Forelimb muscle (tissue), 1 donor: ENCODE results near the gene XRCC3. TPM values are rescaled to one million over a fixed set of nuclear protein-coding genes. Genes with fewer than 3 reads are reported as not detected.

Experiments
- DNase-seq: peaks from one replicate; pipeline ENCODE4 v3.0.0-alpha.2; 2013; ENCODE audit warnings: low read depth
- polyA plus RNA-seq: library from polyadenylated mRNA; unstranded; fragments of 120-200 nt; gene quantifications from one replicate; pipeline ENCODE4 v1.2.1, GENCODE V29; 2013; ENCODE audit not compliant: insufficient read length

Gene XRCC3
- polyA plus RNA-seq, 1 donor, result 10.2 TPM

DNA sequence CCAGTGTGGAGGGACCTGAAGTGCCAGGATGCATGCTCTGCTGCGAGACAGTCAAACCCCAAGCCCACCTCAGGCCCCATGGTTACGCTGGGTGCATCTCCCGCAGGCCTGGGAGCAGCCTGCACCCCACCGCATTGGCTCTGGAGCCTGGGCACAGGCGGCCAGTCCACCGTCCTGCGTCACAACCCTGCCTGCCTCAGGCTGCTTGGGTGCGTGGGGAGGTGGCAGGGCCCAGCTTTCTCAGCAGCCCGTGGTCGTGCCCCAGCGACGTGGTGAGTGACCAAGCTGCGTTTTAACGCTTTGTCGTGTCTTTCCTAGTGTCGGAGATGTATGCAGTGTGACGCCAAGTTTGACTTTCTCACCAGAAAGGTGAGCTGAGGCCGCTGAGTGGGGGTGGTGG lies 11.2 kb upstream of the XRCC3 start:
- no peak for DNase-seq

DNA sequence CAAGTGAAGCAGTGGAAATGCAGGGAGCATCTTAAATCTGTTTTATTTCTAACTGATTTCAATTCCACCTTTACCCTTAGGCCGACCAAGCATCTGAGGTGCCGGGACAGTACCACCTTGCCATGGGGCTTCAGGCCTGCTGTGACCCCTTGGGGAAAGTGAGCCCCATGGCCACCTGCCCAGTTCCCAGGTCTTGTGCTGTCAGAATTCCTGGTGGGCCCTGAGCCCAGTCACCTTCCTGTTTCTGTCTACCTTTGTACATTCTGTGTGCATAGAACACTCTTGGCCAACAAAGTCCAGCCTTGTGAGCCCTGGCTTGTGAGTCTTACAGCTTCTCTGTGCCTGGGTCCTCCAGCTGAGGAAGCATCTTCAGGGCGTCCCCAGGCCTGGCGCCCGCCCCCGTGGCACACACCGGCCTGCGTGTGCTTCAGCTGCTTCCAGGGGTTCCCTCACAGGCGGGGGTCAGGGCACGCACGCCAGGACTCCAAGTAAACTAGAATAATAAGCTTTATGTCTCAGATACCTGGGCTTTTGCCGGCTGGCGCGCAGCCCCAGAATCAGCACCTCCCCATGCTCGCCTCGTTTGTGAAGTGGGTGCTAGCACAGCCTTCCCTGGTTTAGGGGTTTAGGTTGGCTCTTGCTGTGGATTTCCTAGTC lies 10.6 kb upstream of the XRCC3 start:
- no peak for DNase-seq

DNA sequence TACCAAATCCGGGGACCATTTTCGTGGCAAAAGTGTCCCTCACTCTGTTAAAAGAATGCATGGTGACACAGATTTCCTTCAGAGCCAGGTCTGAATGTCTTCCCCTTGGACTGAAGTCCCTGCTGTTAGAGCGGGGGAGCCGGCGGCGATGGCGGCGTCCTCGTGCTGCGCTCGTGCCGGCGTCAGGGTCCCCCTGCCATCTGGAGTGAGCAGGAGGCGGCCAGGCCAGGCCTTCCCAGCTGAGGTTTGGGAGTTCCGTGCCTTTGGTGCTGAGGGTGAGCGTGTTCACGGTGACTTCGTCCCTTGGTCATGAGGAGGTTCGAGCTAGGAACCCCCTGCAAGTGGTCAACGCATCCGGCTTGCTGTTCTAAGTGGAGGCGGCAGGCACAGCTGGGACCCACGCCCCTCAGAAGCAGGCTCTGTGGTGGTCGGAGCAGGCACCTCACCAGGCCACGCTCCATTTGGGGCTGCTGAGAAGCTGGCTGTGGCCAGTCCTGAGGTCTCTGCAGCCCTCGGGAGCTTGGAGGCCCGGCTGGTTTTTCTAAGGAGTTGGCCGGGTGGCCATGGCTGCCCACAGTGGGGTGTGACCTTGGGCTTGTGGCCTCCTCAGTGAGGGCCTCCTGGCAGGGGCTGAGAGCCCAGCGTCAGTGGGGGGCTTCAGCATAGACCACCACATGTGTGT lies 9.9 kb upstream of the XRCC3 start:
- DNase-seq, result no peak

DNA sequence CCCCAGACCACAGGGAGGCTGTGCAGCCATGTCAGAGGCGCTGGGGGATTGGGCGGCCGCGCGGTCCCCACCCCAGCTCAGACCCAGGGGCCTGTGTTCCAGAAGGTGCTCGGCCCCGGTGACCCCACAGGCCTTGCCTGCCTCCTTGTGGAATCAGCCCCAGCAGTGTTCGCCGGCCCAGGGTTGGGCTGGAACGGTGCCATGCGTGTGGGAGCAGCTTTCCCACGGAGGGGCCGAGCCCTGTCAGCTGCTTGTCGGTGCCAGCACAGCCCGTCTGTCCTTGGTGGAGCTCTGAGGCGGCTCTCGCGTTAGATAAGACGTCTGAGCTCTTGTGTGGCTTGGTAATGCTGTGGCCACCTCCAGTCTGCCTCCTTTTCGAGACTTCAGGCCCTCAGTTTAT lies 8.9 kb upstream of the XRCC3 start:
- DNase-seq, result no peak

DNA sequence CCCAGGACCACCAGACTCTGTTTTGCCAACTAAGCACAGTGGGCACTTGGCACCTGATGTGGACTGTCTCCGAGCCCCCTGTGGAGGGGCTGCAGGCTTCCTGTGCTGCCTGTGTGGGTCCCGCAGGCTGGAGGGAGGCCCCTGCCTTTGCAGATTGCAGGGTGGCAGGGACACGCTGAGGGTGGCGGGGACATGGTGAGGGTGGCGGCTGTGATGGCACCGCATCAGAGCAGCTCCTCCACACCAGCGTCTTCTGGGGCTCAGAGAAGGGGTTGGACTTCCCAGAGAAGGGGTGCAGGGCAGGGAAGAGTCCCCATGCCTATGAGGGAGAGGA lies 8.5 kb upstream of the XRCC3 start:
- DNase-seq, result no peak

DNA sequence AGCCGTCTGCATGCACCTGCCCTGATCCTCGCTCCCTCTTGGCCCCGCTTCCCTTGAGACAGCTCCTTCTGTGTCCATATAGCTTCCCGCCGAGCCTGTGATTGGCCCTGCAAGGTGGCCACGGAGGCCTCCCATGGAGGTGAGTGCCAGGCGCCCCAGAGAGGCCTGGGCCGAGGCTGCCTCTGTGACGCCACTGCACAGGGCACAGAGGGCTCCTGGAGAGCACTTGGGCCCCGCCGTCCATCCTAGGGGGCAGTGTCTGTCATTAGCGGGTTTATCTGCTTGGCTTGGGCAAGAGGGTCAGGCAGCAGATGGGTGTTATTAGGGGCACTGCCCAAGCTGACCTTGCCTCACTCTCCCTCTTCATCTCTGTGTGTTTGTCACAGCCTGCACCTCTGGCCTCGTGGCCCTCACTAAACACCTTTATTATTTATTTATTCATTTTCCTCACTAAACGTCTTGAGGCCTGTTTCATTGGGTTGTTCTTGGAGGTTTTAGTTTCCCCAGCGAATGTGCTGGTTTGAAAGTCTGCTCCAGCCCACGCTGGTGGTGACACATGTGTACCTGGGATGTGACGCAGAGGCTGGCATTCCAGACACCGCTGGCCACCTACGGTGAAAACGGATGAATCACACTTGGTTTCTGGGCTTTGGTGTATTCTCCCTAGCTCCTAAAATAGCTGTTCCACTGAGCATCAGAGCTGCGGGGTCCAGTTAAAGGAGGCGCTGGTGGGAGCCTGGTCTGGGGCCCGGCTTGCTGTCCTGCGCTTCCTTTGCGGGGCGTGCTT lies 6.3 kb upstream of the XRCC3 start:
- DNase-seq, result no peak

DNA sequence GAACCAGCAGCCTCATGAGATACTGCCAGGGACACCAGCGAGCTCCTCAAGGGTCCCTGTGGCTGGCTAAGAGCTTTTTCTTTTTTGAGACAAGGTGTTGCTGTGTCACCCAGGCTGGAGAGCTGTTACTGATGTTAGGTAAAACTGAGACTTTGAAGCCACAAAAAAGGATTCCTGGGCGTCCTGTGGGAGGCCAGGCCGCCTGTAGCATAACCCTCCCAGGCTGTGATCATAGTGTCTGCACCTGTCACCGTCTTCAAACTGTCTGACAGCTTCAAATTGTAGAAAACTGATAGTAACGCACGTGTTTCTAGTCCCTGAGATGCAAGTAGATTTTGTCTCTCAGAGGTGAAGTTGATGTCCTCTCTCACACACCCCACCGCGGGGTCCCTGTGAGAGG lies 4.5 kb upstream of the XRCC3 start:
- DNase-seq, result no peak

DNA sequence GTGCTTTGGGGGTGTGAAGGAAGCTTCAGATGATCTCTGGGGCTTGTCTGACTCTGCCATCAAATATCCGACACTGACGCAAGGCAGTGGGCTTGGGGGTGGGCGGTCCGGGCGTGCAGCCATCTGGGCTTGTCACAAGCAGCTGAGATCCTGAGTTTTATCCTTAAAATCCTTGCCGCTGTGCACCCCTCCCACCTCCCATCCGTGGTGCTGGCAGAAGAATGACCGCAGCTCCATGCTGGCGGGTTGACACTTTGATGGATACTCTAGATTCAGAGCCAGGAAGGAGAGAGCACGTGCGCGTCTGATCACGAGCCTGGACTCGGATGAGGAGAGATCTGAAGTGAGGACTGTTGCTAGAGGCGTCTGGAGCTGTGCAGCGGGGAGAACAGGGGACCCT lies 3.3 kb upstream of the XRCC3 start:
- no peak for DNase-seq

DNA sequence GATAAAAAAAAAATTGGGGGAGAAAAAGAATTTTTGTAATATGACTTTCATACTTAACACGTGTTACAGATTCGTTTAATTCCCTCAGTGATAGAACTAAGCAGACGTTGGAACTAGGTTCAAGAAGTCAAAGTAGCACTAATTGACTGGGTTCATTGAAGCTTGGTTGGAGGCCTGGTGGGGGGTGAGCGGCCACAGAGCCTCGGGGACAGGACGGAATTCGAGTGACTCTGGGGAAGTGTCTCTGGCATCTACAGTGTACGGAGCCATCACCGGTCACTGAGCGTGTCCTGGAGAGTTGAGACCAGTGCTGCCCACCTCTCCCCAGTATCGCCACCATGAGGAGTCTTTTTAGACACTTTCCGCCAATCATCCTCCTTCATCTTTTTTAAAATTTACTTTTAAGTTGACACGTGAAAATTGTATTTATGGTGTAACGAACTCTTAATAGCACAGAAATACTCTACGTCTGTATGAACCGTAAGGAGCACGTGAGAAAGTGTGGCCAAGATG lies 1.7 kb upstream of the XRCC3 start:
- DNase-seq, result no peak

DNA sequence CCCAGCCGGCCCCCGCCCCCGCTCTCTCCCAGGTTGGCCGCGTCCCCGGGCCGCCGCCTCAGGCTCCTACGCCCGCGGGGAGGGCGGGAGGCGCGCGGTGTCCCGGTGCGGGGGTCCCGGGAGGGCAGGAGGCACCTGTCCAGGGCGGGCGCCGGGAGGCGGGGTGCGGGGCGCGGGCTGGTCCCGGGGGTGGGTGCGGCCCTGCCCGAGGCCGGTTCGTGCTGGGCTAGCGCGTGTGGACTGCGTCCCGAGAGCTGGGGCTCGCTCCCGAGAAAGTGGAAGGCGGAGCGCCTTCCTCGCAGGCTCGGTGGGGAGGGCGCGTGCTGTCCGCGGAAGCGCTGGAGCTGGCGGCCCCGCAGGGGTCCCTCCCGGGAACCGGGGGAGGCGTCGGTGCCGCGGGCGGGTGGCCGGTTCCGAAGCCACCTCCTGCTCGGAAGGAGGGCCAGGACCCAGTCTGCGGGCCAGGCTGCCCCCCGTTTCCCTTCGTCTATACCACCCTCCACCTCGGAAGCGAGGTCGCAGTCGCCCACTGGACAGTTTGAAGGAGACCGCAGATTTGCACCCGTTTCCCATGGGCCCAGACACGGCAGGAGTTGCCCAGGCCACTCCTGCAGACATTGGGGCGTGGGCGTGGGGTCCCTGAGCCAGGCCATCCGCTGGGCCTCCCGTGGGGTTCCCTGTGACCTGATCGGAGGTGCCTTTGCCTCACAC lies 995 bp upstream of the XRCC3 start:
- no peak for DNase-seq

DNA sequence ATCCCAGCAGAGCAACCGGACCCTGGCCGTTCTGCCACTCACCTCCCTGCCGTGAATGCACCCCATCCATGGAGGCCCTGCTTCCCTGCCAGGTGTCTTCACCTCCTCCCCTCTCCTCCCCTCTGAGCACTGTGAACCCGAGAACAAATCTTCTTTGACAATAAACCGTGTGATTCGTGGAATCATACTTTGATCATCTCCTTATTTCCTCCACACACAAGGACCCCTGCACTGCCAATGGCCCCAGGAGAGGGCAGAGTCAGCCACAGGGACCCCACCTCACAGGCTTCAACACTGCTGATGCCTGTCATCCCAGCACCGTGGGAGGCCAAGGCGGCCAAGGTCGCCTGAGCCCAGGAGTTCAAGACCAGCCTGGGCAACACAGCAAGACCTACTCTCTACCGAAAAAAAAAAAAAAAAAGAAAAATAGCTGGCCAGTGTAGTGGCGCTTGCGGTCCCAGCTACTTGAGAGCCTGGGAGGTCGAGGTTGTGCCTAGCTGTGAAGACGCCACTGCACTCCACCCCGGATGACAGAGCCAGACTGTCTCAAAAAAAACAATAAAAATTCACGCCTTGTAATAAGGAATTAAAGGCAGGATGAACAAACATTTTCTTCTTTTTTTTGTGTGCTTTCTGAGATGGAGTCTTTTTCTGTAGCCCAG lies 1.1 kb downstream of the XRCC3 start:
- no peak for DNase-seq

DNA sequence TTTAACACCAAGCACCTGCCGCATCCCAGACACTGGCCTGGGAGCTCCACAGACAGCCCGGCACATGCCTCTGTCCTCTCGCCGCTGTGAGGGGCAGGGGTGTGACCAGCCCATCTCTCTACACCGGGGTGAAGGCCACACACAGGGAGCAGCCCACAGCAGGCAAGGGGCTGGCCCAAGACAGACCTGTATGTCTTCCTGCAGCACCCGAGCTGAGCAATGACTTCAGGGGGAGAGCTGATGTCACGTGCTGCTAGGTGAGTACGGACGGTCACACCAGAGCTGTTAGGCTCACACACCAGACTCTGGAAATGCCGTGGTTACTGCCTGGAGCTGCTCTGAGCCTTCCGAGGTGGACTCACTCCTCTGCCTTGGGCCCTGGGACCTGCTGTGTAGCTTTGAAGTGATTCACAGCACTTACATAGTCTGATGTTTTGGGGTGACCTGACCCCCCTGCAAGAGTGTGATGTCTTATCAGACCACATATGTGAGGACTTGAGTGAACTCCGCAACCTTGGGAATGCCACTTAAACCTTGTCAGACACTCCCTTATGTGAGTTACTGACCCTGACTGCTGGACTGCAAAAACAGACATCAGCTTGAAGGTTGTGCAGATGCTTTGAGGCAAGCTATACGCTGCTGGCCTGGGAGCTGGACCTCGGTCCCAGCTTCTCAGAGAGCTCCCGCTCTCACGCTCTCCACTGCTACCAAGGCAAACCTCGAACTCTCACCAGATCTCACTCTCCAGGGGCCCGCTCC lies 1.8 kb downstream of the XRCC3 start:
- DNase-seq, result no peak

DNA sequence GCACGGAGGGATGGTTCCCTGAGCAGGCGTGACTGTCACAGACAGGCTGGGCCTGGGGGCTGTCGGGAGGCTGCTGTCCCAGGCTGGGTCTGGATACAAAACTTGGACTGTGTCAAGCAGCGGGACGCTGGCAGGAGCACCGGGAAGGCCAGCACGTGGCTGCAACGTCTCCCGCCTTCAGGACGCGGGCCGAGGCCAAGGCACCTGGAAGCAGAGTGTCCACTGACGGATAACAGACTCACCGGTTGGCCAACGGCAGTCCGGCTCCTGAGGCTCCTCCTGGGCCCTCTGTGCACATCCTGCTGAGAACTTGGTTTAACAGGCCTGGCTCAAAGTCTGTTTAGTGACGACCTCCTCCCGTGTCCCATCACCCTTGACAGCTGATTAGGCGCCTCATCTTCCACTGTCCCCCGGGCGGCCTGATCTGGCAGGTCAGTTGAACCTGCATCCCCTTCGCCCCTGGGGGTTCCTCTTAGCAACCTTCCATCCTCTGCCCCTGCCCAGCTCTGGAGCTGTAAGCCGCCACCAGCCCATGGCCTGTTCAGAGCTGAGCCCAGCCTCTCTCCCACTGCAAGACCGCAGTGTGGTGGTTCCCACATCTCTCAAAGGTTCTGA lies 2.5 kb downstream of the XRCC3 start:
- DNase-seq, result no peak

DNA sequence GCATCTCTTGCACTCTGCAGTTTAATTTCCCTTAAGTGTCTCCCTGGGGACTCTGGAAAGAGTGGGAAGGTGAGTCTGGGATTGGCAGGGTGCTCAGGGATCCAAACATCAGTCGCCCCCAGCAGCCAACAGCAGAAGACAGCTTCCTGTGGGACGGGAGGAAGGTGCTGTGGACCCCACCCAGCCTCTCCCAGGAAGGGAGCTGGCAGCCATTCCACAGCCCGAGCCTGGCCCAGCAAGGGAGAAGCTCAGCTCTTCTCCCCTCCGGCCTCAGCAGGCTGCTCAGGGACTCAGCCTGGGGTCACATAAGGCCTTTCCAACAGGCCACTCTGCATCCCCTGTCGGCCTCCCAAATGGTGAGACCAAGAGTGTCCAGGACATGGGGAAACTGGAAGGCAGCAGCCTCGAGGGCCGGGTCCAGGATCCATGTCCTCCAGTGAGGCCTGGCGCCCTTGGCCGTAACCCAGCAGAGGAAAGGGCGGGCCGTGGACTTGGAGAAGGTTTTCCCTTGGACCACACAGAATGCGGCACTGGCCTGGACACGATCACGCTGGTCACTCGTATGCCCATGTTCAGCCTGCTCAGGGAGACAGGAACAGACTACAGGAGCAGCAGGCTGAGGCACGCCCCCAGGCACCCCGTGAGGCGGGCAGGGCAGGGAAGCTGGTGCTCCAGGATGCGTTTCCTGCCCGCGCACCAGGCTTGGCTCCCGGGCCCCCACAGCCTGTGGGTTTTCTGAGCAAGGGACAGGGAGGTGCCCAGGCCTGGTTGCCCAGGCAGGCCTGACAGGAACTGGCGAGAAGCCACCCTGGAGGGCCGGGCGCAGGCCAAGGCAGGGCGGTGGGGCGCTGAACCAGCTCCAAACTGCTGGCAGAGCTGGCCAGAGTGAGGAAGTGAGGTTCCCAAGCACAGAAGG lies 3.5 kb downstream of the XRCC3 start:
- no peak for DNase-seq

DNA sequence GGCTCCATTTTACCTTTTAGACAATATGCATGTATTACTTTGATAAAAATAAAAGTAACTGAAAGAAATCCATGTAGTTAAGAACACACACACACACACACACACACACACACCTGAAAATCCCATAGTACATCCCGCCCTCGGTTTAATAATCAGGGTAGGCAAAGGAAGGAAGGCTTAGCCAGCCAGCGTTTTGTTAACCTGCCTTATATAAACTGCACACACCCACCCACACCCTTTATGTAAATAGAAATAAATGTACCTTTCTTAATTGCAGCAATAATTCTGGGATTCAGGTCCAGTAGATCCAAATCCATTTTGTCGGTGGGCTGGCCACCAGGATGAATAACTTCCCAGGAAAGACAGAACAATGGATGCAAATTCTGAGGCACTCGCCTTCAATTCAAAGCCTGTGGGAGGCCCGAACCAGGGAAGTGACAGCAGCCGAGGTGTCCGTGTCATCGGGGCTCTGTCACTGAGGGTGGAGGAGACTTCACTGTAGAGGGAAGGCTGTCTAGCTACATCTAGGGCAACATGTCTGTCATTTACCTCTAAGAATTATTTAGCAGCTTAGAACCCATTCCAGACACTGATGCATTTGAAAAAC lies 4.4 kb downstream of the XRCC3 start:
- DNase-seq, result no peak

DNA sequence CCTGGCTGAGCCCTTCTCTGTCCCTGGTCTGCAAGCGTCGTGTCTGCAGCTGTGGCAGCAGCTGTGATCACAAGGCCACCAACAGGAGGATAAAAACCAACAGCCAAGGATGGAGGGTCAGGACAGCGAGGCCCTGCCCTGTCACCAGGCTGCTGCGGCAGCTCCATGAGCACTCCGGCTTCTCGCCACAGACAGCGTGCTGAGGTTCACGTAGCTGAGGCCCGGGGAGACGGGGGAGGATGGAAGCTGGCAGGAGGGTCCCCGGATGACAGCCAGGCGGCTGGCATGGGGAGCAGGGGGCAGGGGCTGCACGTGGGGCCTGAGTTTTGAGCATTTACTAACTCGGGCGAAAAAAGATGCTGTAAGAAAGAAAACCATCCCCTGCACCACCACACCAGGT lies 5.4 kb downstream of the XRCC3 start:
- DNase-seq, result no peak

DNA sequence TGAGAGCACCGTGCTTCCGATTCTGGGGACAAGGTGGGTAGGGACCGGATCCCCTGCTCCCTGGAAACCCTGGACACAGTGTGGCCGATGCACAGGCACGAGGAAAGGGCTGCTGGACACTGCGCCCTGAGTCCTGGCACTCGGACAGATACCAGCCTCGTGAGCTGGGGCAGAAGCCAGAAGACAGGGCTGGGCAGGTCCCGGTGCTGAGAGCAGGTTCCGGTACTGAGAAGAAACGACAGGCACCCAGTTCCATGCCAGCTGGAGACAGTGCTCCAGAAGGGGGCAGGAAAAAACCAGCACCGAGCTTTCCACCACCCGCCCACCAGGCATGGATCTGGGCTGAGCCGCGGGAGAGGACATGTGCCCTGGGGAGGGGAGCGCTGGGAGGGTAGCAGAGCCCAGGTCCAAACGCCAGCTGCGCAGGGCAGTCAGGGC lies 6.5 kb downstream of the XRCC3 start:
- DNase-seq, result no peak

DNA sequence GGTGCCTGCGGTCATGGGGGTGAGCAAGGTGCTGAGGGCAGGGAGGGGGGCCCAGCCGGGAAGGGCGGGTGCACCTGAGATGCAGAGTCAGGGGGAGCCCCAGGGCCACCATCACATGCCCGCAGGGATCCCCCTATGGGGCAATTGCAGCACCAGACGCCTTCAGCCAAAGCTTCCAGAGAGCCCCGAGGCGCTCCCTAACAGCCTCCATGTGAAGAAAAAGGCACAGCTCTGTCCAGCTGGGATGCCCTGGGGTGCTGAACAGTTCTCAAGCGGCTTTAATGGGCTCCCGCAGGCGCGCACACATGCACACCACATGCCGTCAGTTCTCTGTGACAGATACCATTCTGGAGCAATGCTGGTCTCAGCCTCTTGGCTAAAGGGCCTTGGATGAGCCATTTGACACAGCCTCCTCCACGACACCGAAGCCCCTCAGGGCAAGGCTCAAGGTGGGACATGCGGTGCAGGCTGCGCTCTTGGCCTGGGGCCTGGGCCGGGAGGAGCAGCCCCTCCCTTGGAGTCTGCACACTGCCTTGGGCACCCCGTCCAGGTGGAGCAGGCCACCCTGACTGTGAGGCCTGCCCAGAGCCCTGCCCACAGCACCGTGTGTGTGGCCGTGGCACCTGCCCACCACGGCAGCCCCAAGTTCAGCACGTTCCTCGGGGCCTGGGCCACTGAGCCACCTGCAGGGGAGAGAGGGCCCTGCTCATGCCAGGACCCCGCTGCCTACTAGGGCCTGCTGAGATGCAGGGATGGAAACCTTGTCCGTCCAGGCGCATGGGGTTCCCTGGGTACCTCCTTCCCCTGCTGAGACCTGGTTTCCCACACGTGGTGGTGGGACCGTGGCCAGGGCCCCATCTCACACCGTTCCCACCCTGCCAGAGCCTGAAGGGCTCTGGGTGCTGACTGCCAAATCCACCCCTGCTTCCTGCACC lies 7.7 kb downstream of the XRCC3 start:
- DNase-seq, result no peak
